Activated naive CD4-positive, alpha-beta T cell treated with anti-CD3 and anti-CD28 coated beads, Interleukin-2, amount 10 ng/mL, durations not matched to agents 7 days and 5 days (primary cell): ENCODE measurements around the gene CUTA.
"Not testable (repeated sequence)": the region's sequence is repeated elsewhere in the genome, so short reads cannot be mapped to it uniquely, and the experiment has no call there.

Experiments used
- CTCF ChIA-PET: fragments of 350-600 bp; sonication (Branson Sonifier 250); formaldehyde crosslinking; loops from one replicate; lab custom pipeline; 2021; ENCODE audit warnings: antibody characterized with exemption; lab: Charles Lee
- DNase-seq: peaks from one replicate; pipeline ENCODE4 v3.0.0-alpha.2; 2020
- H3K27ac Mint-ChIP-seq: one replicate; pipeline ENCODE4 v1.8.0; 2021; ENCODE audit warnings: mild to moderate bottlenecking, moderate library complexity, mixed read lengths
- H3K27me3 Mint-ChIP-seq: one replicate; pipeline ENCODE4 v1.8.0; 2021; ENCODE audit warnings: mild to moderate bottlenecking, mixed read lengths
- H3K36me3 Mint-ChIP-seq: one replicate; pipeline ENCODE4 v1.8.0; 2021; ENCODE audit warnings: mixed read lengths
- H3K4me1 Mint-ChIP-seq: one replicate; pipeline ENCODE4 v1.8.0; 2021; ENCODE audit warnings: mixed read lengths
- H3K4me3 Mint-ChIP-seq: one replicate; pipeline ENCODE4 v1.8.0; 2021; ENCODE audit warnings: mild to moderate bottlenecking, moderate library complexity, mixed read lengths
- H3K9me3 Mint-ChIP-seq: one replicate; pipeline ENCODE4 v1.8.0; 2021; ENCODE audit warnings: mixed read lengths

CUTA gene

DNA sequence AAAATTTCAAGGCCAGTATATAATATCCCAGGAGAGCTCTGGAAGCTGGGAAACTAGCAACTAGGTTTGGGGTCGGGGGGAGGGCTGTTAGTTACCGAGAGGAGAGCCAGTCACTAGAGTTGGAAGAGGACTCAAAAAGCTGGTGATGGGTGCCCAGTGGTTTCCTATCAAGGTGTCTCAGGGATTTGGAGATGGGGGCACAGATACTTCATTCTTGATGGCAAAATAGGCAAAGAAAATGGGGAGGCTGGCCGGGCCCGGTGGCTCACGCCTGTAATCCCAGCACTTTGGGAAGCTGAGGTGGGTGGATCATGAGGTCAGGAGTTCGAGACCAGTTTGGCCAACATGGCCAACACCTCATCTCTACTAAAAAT lies 6.3 kb downstream of the CUTA start:
- Mint-ChIP-seq H3K4me1 (peaks cover 65% of the 10 kb centered on the region), H3K4me3 (peak overlapping the region; percentile 78), H3K27ac (peak overlapping the region; percentile 83), H3K9me3 (no peaks in the 10 kb centered on the region), H3K27me3 (no peaks in the 10 kb centered on the region), H3K36me3 (peaks cover 64% of the 10 kb centered on the region)
- no peak for DNase-seq
- CTCF ChIA-PET = no interaction called here

DNA sequence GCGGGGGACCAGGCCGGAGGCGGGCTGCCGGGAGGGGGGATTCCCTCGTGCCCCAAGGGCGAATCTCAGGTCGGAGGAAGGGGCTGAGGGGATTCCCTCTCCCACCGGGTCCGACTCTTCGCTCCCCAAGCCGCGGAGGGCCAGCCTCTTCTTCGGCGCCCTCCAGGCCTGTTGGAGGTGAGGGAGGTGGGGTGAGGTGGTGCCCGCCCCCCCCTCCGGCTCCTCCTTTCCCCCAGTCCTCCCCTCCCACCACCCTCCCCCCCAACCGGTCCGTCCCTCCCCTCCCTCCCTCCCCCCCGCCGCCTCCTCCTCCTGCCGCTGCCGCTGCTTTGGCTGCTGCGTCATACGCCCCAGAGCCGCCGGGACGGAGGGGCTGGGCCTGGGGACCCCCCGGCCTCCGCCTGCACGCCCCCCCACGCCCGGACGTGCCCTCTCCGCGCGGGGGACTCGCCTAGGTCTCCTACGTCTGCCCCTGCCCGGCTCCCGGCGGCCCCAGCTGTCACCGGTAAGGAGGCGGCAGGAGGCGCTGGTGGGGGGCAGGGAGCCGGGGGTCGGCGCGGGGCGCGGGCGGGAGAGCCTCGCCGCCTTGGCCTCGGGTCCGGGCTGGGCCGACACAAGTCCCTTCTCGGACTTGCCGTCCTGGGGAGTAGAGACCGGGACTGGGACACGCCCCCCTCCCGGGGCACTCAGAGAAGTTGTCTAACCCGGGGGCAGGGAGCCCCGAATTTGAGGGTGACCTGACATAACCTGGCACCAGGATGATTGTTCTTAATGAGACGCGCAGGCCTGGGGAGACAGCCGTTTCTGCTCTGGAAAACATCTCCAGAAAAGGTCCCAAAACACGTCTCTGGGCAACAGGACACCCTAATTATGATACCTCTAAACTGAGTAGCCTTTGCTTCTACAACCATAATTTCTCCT lies 6.9 kb downstream of the CUTA start, which contains the start of gene PHF1:
TSS of gene PHF1 (plus strand) at position 304 of the 921 bp plus-strand sequence. CDS start 1,250 bp downstream, outside the sequence.
- DNase-seq = peak; percentile 84
- H3K4me1 Mint-ChIP-seq = peaks cover 63% of the 10 kb centered on the region
- CTCF ChIA-PET = no interaction called here
- no peaks in the 10 kb centered on the region for H3K27me3 Mint-ChIP-seq
- peak within 1 kb of the TSS; percentile 80 for H3K4me3 Mint-ChIP-seq
- no peaks in the 10 kb centered on the region for H3K9me3 Mint-ChIP-seq
- H3K36me3 Mint-ChIP-seq = peaks cover 65% of the 10 kb centered on the region
- H3K27ac Mint-ChIP-seq = peak within 1 kb of the TSS; percentile 97

- Mint-ChIP-seq H3K36me3 (peaks cover 65% of the 10 kb centered on the region), H3K4me3 (peak overlapping the region; percentile 80), H3K9me3 (no peaks in the 10 kb centered on the region), H3K27me3 (no peaks in the 10 kb centered on the region), H3K4me1 (peaks cover 64% of the 10 kb centered on the region), H3K27ac (peak overlapping the region; percentile 97)
- peak; percentile 98 for DNase-seq
- CTCF ChIA-PET = no interaction called here
Observed at GRCh38 chr6:33410050-33410710, 7.7 kb downstream of the CUTA start.

DNA sequence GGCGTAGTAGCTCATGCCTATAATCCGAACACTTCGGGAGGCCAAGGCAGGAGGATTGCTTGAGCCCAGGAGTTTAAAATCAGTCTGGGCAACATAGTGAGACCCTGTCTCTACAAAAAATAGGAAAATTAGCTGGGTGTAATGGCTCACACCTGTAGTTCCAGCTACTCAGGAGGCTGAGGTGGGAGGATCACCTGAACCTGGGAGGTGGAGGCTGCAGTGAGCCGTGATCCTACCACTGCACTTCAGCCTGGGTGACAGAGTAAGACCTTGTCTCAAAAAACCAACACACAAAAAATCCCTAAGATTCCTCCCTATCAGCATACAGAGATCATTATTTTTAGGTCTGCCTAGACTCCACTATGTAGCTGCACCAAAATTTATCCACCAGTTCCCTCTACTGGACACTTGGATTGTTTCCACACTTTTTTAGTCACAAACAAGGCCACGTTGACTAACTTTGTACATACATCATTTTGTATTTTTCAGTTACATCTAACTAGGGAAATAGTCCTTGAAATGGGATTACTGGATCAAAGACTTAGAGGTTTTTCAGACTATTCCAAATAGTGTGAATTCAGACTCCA lies 10.7 kb downstream of the CUTA start:
- Mint-ChIP-seq H3K27me3 (no peaks in the 10 kb centered on the region), H3K4me3 (no peak overlapping the region), H3K9me3 (no peaks in the 10 kb centered on the region), H3K36me3 (peaks cover 70% of the 10 kb centered on the region), H3K27ac (peak overlapping the region; percentile 80), H3K4me1 (peaks cover 46% of the 10 kb centered on the region)
- no peak for DNase-seq
- CTCF ChIA-PET = interaction anchor here (0.7 kb wide), 1 partner anchor 355 kb away, joined by 3 read pairs; no protein-coding TSS in a partner anchor

DNA sequence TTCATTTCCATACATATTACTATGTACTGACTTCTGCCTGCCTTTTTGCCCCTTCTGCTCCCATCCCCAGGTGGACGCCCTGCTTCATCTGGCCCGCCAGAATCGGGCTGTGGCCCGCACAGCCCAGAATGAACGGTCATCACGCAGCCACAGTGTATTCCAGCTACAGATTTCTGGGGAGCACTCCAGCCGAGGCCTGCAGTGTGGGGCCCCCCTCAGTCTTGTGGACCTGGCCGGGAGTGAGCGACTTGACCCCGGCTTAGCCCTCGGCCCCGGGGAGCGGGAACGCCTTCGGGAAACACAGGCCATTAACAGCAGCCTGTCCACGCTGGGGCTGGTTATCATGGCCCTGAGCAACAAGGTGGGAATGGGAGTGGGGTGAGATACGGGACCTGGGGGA lies 11.8 kb downstream of the CUTA start:
- Mint-ChIP-seq H3K27ac (peak overlapping the region; percentile 60), H3K9me3 (no peaks in the 10 kb centered on the region), H3K4me3 (no peak overlapping the region), H3K4me1 (peaks cover 39% of the 10 kb centered on the region), H3K36me3 (peaks cover 71% of the 10 kb centered on the region), H3K27me3 (no peaks in the 10 kb centered on the region)
- no peak for DNase-seq
- CTCF ChIA-PET = no interaction called here

DNA sequence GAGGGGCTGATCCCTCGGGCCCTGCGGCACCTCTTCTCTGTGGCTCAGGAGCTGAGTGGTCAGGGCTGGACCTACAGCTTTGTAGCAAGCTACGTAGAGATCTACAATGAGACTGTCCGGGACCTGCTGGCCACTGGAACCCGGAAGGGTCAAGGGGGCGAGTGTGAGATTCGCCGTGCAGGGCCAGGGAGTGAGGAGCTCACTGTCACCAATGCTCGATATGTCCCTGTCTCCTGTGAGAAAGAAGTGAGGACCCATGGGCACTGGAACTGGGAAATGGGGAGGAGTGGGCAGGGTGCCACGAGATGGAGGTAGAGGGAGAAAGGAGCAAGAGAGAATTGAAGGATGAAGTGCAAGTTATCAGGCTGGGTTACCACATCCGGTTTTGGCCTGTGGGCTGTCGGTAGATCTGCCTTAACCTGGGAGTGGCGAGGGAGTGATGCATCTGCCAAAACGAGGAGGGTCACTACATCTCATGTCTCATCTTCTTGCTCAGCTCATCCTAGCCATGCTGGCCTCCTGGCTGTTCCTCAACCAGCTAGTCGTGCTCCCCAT lies 12.4 kb downstream of the CUTA start:
- Mint-ChIP-seq H3K4me3 (no peak overlapping the region), H3K27ac (peak overlapping the region; percentile 76), H3K9me3 (no peaks in the 10 kb centered on the region), H3K4me1 (peaks cover 39% of the 10 kb centered on the region), H3K36me3 (peaks cover 75% of the 10 kb centered on the region), H3K27me3 (no peaks in the 10 kb centered on the region)
- no peak for DNase-seq
- CTCF ChIA-PET = no interaction called here

DNA sequence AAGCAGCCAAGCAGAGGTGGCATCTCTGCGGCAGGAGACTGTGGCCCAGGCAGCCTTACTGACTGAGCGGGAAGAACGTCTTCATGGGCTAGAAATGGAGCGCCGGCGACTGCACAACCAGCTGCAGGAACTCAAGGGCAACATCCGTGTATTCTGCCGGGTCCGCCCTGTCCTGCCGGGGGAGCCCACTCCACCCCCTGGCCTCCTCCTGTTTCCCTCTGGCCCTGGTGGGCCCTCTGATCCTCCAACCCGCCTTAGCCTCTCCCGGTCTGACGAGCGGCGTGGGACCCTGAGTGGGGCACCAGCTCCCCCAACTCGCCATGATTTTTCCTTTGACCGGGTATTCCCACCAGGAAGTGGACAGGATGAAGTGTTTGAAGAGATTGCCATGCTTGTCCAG lies 13.0 kb downstream of the CUTA start:
- no peaks in the 10 kb centered on the region for H3K27me3 Mint-ChIP-seq
- no peak overlapping the region for H3K4me3 Mint-ChIP-seq
- H3K9me3 Mint-ChIP-seq = no peaks in the 10 kb centered on the region
- H3K4me1 Mint-ChIP-seq = peaks cover 35% of the 10 kb centered on the region
- no peak for DNase-seq
- peaks cover 78% of the 10 kb centered on the region for H3K36me3 Mint-ChIP-seq
- no peak overlapping the region for H3K27ac Mint-ChIP-seq
- CTCF ChIA-PET = no interaction called here

DNA sequence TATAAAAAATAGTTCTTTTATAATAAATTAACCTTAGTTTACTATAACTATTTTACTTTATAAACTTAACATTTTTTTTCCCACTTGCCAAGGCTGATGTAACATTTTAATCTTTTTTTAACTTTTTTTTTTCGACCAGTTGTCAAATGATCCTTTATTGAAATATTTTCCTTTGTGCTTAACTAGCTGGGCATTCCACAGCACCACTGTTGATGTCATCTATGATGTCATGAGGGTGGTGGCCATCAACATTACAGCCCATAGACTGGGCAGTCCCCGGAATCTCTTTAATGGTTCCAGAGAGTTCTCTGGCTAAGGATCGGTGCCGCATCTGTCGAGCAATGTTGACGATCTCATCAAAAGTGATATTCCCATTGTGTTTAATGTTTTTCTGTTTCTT lies 18.0 kb downstream of the CUTA start:
- Mint-ChIP-seq H3K36me3 (peaks cover 65% of the 10 kb centered on the region), H3K27ac (peak overlapping the region; percentile 42), H3K4me1 (peaks cover 29% of the 10 kb centered on the region)
- CTCF ChIA-PET, H3K4me3 Mint-ChIP-seq, H3K27me3 Mint-ChIP-seq, DNase-seq, H3K9me3 Mint-ChIP-seq: not testable (repeated sequence)

- H3K4me3 Mint-ChIP-seq, H3K27me3 Mint-ChIP-seq, CTCF ChIA-PET, H3K9me3 Mint-ChIP-seq, DNase-seq: not testable (repeated sequence)
- Mint-ChIP-seq H3K4me1 (peaks cover 37% of the 10 kb centered on the region), H3K27ac (peak overlapping the region; percentile 57), H3K36me3 (peaks cover 62% of the 10 kb centered on the region)
Observed at GRCh38 chr6:33398601-33399000, 19.3 kb downstream of the CUTA start.

DNA sequence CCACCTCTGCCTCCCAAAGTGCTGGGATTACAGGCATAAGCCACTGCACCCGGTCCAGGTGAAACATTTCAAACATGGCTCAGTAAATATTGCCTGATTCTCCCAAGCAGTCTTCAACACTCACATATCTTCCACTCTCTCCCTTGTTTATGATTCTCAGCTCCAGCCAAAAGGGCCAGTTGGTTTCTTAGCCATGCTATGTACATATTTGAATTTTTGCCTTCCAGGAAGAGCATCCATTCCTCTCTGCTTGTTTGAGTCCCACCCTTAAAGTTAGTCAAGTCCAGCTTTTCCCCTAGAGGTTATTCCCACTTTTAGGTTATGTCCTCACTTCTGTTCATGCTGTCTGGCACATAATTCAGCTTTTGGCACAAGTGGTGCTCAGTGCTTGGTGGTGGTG lies 20.4 kb downstream of the CUTA start:
- peak overlapping the region; percentile 30 for H3K27ac Mint-ChIP-seq
- peaks cover 46% of the 10 kb centered on the region for H3K4me1 Mint-ChIP-seq
- H3K4me3 Mint-ChIP-seq = no peak overlapping the region
- CTCF ChIA-PET = no interaction called here
- no peaks in the 10 kb centered on the region for H3K9me3 Mint-ChIP-seq
- peaks cover 58% of the 10 kb centered on the region for H3K36me3 Mint-ChIP-seq
- H3K27me3 Mint-ChIP-seq = no peaks in the 10 kb centered on the region
- DNase-seq = no peak

DNA sequence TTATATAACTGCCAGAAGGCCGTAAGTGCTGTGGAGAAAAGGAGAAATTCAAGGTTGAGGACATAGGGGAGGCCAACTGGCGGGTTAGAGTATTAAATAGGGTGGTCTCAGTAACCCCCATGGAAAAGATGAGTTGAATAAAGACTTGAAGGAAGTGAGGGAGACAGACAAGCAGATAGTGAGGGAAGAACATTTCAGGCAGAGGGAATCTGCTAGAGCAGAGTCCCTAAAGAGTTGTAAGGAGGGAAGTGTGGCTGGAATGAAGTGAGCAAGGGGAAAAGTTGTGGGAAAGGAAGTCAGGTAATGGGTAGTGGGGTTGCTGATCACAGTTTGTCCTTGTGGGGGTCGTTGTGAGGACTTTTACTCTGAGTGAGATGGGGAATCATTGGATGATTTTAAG lies 24.9 kb downstream of the CUTA start:
- H3K4me3 Mint-ChIP-seq = peak overlapping the region; percentile 87
- H3K9me3 Mint-ChIP-seq = no peaks in the 10 kb centered on the region
- no peak for DNase-seq
- CTCF ChIA-PET = no interaction called here
- peaks cover 58% of the 10 kb centered on the region for H3K4me1 Mint-ChIP-seq
- peaks cover 41% of the 10 kb centered on the region for H3K36me3 Mint-ChIP-seq
- peak overlapping the region; percentile 97 for H3K27ac Mint-ChIP-seq
- H3K27me3 Mint-ChIP-seq = peaks cover 4% of the 10 kb centered on the region

DNA sequence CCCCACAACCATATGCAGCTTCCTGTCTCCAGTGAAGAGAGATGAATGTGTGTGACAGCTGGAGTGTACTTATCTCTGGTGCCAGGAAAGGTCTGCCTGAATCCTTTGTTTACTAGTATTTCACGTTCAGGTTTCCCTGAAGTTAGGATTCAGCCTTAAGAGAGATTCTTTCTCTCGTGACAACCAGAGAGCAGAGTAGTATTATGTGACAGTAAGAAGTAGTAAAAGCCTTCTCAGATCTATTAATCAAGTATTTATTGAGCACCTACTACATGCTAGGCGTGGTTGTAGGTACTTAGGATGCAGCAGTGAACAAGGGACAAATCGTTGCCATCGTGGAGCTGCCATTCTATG lies 25.3 kb downstream of the CUTA start:
- H3K27me3 Mint-ChIP-seq = peaks cover 4% of the 10 kb centered on the region
- H3K9me3 Mint-ChIP-seq = no peaks in the 10 kb centered on the region
- CTCF ChIA-PET = no interaction called here
- peak overlapping the region; percentile 97 for H3K27ac Mint-ChIP-seq
- peak overlapping the region; percentile 87 for H3K4me3 Mint-ChIP-seq
- H3K4me1 Mint-ChIP-seq = peaks cover 54% of the 10 kb centered on the region
- no peak for DNase-seq
- peaks cover 37% of the 10 kb centered on the region for H3K36me3 Mint-ChIP-seq

GRCh38 chr6:33391922-33392594 lies 25.8 kb downstream of the CUTA start:
- Mint-ChIP-seq H3K4me1 (peaks cover 52% of the 10 kb centered on the region), H3K4me3 (peak overlapping the region; percentile 87), H3K27me3 (peaks cover 4% of the 10 kb centered on the region), H3K9me3 (no peaks in the 10 kb centered on the region), H3K27ac (peak overlapping the region; percentile 97), H3K36me3 (peaks cover 34% of the 10 kb centered on the region)
- DNase-seq = peak; percentile 56
- CTCF ChIA-PET = no interaction called here
